Ishikawa (cell line): Measurements from ENCODE around the gene CEBPG.

Experiments used
- CREB1 ChIP-seq: IDR thresholded peaks from 2 replicates; pipeline ENCODE4 v1.6.1; 2012; ENCODE audit warnings: low read depth
- EGR1 ChIP-seq: IDR thresholded peaks from 2 replicates; pipeline ENCODE4 v1.6.1; 2012
- EP300 ChIP-seq: IDR thresholded peaks from 2 replicates; pipeline ENCODE4 v1.6.1; 2012; ENCODE audit warnings: borderline replicate concordance
- TF ChIP-seq, protein P1 (sequence below): IDR thresholded peaks from 2 replicates; pipeline ENCODE4 v1.6.1; 2012; ENCODE audit warnings: low read depth, mild to moderate bottlenecking

GRCh38 chr19:33426621-33427361, 53.3 kb downstream of the CEBPG start:
- no peak for TF ChIP-seq EP300
- TF ChIP-seq CREB1 = no peak
- TF ChIP-seq, protein P1, sequence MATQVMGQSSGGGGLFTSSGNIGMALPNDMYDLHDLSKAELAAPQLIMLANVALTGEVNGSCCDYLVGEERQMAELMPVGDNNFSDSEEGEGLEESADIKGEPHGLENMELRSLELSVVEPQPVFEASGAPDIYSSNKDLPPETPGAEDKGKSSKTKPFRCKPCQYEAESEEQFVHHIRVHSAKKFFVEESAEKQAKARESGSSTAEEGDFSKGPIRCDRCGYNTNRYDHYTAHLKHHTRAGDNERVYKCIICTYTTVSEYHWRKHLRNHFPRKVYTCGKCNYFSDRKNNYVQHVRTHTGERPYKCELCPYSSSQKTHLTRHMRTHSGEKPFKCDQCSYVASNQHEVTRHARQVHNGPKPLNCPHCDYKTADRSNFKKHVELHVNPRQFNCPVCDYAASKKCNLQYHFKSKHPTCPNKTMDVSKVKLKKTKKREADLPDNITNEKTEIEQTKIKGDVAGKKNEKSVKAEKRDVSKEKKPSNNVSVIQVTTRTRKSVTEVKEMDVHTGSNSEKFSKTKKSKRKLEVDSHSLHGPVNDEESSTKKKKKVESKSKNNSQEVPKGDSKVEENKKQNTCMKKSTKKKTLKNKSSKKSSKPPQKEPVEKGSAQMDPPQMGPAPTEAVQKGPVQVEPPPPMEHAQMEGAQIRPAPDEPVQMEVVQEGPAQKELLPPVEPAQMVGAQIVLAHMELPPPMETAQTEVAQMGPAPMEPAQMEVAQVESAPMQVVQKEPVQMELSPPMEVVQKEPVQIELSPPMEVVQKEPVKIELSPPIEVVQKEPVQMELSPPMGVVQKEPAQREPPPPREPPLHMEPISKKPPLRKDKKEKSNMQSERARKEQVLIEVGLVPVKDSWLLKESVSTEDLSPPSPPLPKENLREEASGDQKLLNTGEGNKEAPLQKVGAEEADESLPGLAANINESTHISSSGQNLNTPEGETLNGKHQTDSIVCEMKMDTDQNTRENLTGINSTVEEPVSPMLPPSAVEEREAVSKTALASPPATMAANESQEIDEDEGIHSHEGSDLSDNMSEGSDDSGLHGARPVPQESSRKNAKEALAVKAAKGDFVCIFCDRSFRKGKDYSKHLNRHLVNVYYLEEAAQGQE = no peak
- no peak for TF ChIP-seq EGR1
